Peyer's patch (tissue), 4 donors: ENCODE results near the gene SERPINA10.

Source experiments
- CTCF ChIP-seq, 6 experiments: fragments of 450-650 bp in 4 of 6; fragments of 200-600 bp in 2 of 6; sonication (generic) in 1 of 6; IDR thresholded peaks; one replicate each; pipeline ENCODE4 v1.5.1; 2017 to 2019; ENCODE audit warnings: antibody characterized with exemption in 6 of 6, mild to moderate bottlenecking in 3 of 6, moderate library complexity in 1 of 6
- POLR2A ChIP-seq, 2 donors: fragments of 450-650 bp; IDR thresholded peaks; one replicate each; pipeline ENCODE4 v1.5.1; 2017; ENCODE audit warnings: antibody characterized with exemption in 2 of 2, mild to moderate bottlenecking in 2 of 2, moderate library complexity in 2 of 2

- no peak for TF ChIP-seq CTCF (IDR thresholded peaks at IDR 0.05)
- TF ChIP-seq POLR2A (IDR thresholded peaks at IDR 0.05) = no peak
Observed at GRCh38 chr14:94288610-94289465, 4.2 kb downstream of the SERPINA10 start.
